Loucy (cell line): ENCODE measurements around the gene SLC38A9.
A peak's percentile ranks its signal among the peaks of the same experiment; 100 is the strongest.

Source experiments
- H2AFZ ChIP-seq: fragments of 200-600 bp; sonication (generic); 2 replicates; pipeline ENCODE4 v1.6.0; 2016; ENCODE audit warnings: antibody characterized with exemption, mild to moderate bottlenecking, low read length, moderate library complexity
- H3F3A ChIP-seq: fragments of 200-600 bp; 2 replicates; pipeline ENCODE4 v1.6.0; 2016; ENCODE audit warnings: antibody characterized with exemption, low read depth, mild to moderate bottlenecking
- H3K27me3 ChIP-seq: fragments of 200-600 bp; sonication (generic); 2 replicates; pipeline ENCODE4 v1.6.1; 2014; ENCODE audit warnings: low read length, mild to moderate bottlenecking; ENCODE audit not compliant: insufficient read depth, poor library complexity, severe bottlenecking
- H3K36me3 ChIP-seq: fragments of 200-600 bp; sonication (generic); 2 replicates; pipeline ENCODE4 v1.6.1; 2016; ENCODE audit warnings: low read length; ENCODE audit not compliant: insufficient read depth
- H3K4me1 ChIP-seq: fragments of 200-600 bp; sonication (generic); 2 replicates; pipeline ENCODE4 v1.5.1; 2014; ENCODE audit warnings: low read length, mild to moderate bottlenecking; ENCODE audit not compliant: insufficient read depth, poor library complexity, severe bottlenecking
- H3K4me2 ChIP-seq: fragments of 200-600 bp; sonication (generic); 2 replicates; pipeline ENCODE4 v1.6.0; 2014; ENCODE audit warnings: antibody characterized with exemption, low read length, low read depth, mild to moderate bottlenecking; ENCODE audit not compliant: poor library complexity, severe bottlenecking
- H3K4me3 ChIP-seq: fragments of 200-600 bp; sonication (generic); 2 replicates; pipeline ENCODE4 v1.5.1; 2014; ENCODE audit warnings: low read length, mild to moderate bottlenecking, mixed read lengths; ENCODE audit not compliant: poor library complexity, severe bottlenecking
- H3K79me2 ChIP-seq: fragments of 200-600 bp; sonication (generic); 2 replicates; pipeline ENCODE4 v1.6.1; 2014; ENCODE audit warnings: low read length; ENCODE audit not compliant: insufficient read depth
- H3K9ac ChIP-seq: fragments of 200-600 bp; sonication (generic); 2 replicates; pipeline ENCODE4 v1.6.0; 2014; ENCODE audit warnings: mild to moderate bottlenecking, low read depth, low read length, moderate library complexity; ENCODE audit not compliant: poor library complexity, severe bottlenecking
- H3K9me2 ChIP-seq: fragments of 200-600 bp; sonication (generic); replicated peaks from 2 replicates; pipeline ENCODE4 v1.6.1; 2016; ENCODE audit warnings: low read depth, low read length, mixed read lengths
- H3K9me3 ChIP-seq: fragments of 200-600 bp; sonication (generic); 2 replicates; pipeline ENCODE4 v1.6.1; 2014; ENCODE audit warnings: mild to moderate bottlenecking, antibody characterized with exemption, low read length, low read depth; ENCODE audit not compliant: insufficient read depth
- H4K20me1 ChIP-seq: fragments of 200-600 bp; sonication (generic); 2 replicates; pipeline ENCODE4 v1.6.0; 2014; ENCODE audit warnings: antibody characterized with exemption, low read length, mild to moderate bottlenecking; ENCODE audit not compliant: insufficient read depth, poor library complexity, severe bottlenecking
- EZH2phosphoT487 ChIP-seq: fragments of 200-600 bp; IDR thresholded peaks from 2 replicates; pipeline ENCODE4 v1.6.1; 2018; ENCODE audit warnings: antibody characterized with exemption, mild to moderate bottlenecking, moderate library complexity, borderline replicate concordance
- TF ChIP-seq, protein P1 (sequence below): fragments of 200-600 bp; sonication (generic); conservative IDR thresholded peaks from 2 replicates; pipeline ENCODE4 v1.5.1; 2014; ENCODE audit warnings: mild to moderate bottlenecking, antibody characterized with exemption, low read length

SLC38A9 gene

DNA sequence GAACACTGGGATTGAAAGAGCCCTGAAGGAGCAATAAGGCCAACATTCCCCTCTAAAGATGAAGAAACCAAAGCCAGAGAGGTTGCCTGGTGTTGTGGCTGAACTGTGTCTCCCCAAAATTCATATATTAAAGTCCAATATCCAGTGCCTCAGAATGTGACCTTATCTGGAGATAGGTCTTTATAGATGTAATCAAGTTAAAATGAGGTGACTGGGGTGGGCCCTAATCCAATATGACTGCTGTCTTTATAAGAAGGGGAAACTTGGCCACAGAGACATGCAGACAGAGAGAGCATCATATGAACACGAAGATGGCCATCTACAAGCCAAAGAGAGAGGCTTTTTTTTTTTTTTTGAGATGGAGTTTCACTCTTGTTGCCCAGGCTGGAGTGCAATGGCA is 110.5 kb downstream of the SLC38A9 start:
- H3K79me2 ChIP-seq = no peaks in the 10 kb centered on the region
- peak overlapping the region; percentile 51 for H3K4me3 ChIP-seq
- H3K4me2 ChIP-seq = peak overlapping the region; percentile 70
- peak overlapping the region; percentile 58 for H3K9ac ChIP-seq
- H2AFZ ChIP-seq = peak overlapping the region; percentile 95
- H3F3A ChIP-seq = no peaks in the 10 kb centered on the region
- no peaks in the 10 kb centered on the region for H3K9me3 ChIP-seq
- no peaks in the 10 kb centered on the region for H3K36me3 ChIP-seq
- H4K20me1 ChIP-seq = no peaks in the 10 kb centered on the region
- H3K27me3 ChIP-seq = no peaks in the 10 kb centered on the region
- H3K4me1 ChIP-seq = peaks cover 19% of the 10 kb centered on the region
- TF ChIP-seq, protein P1, sequence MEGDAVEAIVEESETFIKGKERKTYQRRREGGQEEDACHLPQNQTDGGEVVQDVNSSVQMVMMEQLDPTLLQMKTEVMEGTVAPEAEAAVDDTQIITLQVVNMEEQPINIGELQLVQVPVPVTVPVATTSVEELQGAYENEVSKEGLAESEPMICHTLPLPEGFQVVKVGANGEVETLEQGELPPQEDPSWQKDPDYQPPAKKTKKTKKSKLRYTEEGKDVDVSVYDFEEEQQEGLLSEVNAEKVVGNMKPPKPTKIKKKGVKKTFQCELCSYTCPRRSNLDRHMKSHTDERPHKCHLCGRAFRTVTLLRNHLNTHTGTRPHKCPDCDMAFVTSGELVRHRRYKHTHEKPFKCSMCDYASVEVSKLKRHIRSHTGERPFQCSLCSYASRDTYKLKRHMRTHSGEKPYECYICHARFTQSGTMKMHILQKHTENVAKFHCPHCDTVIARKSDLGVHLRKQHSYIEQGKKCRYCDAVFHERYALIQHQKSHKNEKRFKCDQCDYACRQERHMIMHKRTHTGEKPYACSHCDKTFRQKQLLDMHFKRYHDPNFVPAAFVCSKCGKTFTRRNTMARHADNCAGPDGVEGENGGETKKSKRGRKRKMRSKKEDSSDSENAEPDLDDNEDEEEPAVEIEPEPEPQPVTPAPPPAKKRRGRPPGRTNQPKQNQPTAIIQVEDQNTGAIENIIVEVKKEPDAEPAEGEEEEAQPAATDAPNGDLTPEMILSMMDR = no peak
- no peak for TF ChIP-seq EZH2phosphoT487
- H3K9me2 ChIP-seq = no peaks in the 10 kb centered on the region

GRCh38 chr5:55601204-55601618 is 110.9 kb downstream of the SLC38A9 start:
- no peak for TF ChIP-seq EZH2phosphoT487
- TF ChIP-seq, protein P1 = no peak
- no peaks in the 10 kb centered on the region for H3K9me2 ChIP-seq
- peak overlapping the region; percentile 70 for H3K4me2 ChIP-seq
- H4K20me1 ChIP-seq = no peaks in the 10 kb centered on the region
- H3K4me1 ChIP-seq = peaks cover 19% of the 10 kb centered on the region
- H3K27me3 ChIP-seq = no peaks in the 10 kb centered on the region
- H3K9ac ChIP-seq = peak overlapping the region; percentile 58
- no peaks in the 10 kb centered on the region for H3K9me3 ChIP-seq
- no peaks in the 10 kb centered on the region for H3F3A ChIP-seq
- no peaks in the 10 kb centered on the region for H3K36me3 ChIP-seq
- no peaks in the 10 kb centered on the region for H3K79me2 ChIP-seq
- H2AFZ ChIP-seq = peak overlapping the region; percentile 95
- peak overlapping the region; percentile 51 for H3K4me3 ChIP-seq

GRCh38 chr5:55600497-55601203 is 111.5 kb downstream of the SLC38A9 start:
- H2AFZ ChIP-seq = peak overlapping the region; percentile 95
- H3K4me3 ChIP-seq = peak overlapping the region; percentile 51
- H3F3A ChIP-seq = no peaks in the 10 kb centered on the region
- TF ChIP-seq EZH2phosphoT487 = no peak
- TF ChIP-seq, protein P1 = no peak
- no peaks in the 10 kb centered on the region for H3K9me2 ChIP-seq
- peaks cover 19% of the 10 kb centered on the region for H3K4me1 ChIP-seq
- H3K36me3 ChIP-seq = no peaks in the 10 kb centered on the region
- H3K9ac ChIP-seq = peak overlapping the region; percentile 58
- no peaks in the 10 kb centered on the region for H3K27me3 ChIP-seq
- peak overlapping the region; percentile 70 for H3K4me2 ChIP-seq
- no peaks in the 10 kb centered on the region for H3K9me3 ChIP-seq
- no peaks in the 10 kb centered on the region for H4K20me1 ChIP-seq
- H3K79me2 ChIP-seq = no peaks in the 10 kb centered on the region
